ENCODE results near the gene ABHD16B.
A peak's percentile ranks its signal among the peaks of the same experiment; 100 is the strongest.

The ABHD16B gene

GRCh38 chr20:63881451-63882226 lies 20.3 kb downstream of the ABHD16B start:
- no peak for DNase-seq

- DNase-seq = no peak
Observed at GRCh38 chr20:63882257-63883200, 21.2 kb downstream of the ABHD16B start.

GRCh38 chr20:63883201-63883593 lies 21.9 kb downstream of the ABHD16B start:
- no peak for DNase-seq

- DNase-seq = no peak
Observed at GRCh38 chr20:63884506-63885263, 23.4 kb downstream of the ABHD16B start.

GRCh38 chr20:63885264-63886053 lies 24.2 kb downstream of the ABHD16B start:
- DNase-seq = no peak

GRCh38 chr20:63886054-63886419 lies 24.7 kb downstream of the ABHD16B start:
- DNase-seq = no peak

GRCh38 chr20:63886921-63887320 lies 25.6 kb downstream of the ABHD16B start:
- no peak for DNase-seq

- no peak for DNase-seq
Observed at GRCh38 chr20:63889241-63890200, 28.2 kb downstream of the ABHD16B start.

GRCh38 chr20:63890201-63890576 lies 28.9 kb downstream of the ABHD16B start:
- no peak for DNase-seq

- no peak for DNase-seq
Observed at GRCh38 chr20:63890616-63891015, 29.3 kb downstream of the ABHD16B start.

GRCh38 chr20:63891061-63892002 lies 30.0 kb downstream of the ABHD16B start:
- DNase-seq = no peak

GRCh38 chr20:63892402-63892801 lies 31.1 kb downstream of the ABHD16B start:
- DNase-seq = no peak

GRCh38 chr20:63893999-63894357 lies 32.7 kb downstream of the ABHD16B start:
- DNase-seq = no peak

GRCh38 chr20:63894358-63895201 lies 33.3 kb downstream of the ABHD16B start, which contains the start of gene DNAJC5:
Gene DNAJC5, plus strand, starts transcription at chr20:63895126. Its CDS starts 33,220 bp downstream, at chr20:63928346.
- DNase-seq = peak; percentile 97

- peak; percentile 15 for DNase-seq
Observed at GRCh38 chr20:63895202-63895951, 34.1 kb downstream of the ABHD16B start.

GRCh38 chr20:63895952-63896263 lies 34.6 kb downstream of the ABHD16B start:
- DNase-seq = peak; percentile 51

- peak; percentile 20 for DNase-seq
Observed at GRCh38 chr20:63896264-63897105, 35.2 kb downstream of the ABHD16B start.

Measured in CD4-positive, alpha-beta T cell treated with Interleukin-21 for 1 hour (primary cell).